Astrocyte (in vitro differentiated cells and primary cell): ENCODE measurements around the gene RBM22.

ENCODE experiments used
- CTCF ChIP-seq: IDR thresholded peaks from 2 replicates; pipeline ENCODE4 v1.5.1; 2011; ENCODE audit warnings: low read depth, mild to moderate bottlenecking, inconsistent platforms, low read length, moderate library complexity; ENCODE audit not compliant: insufficient read depth
- EZH2 ChIP-seq: IDR thresholded peaks from 2 replicates; pipeline ENCODE4 v1.6.1; 2012; ENCODE audit warnings: mild to moderate bottlenecking, low read length, inconsistent platforms; ENCODE audit not compliant: insufficient read depth

- TF ChIP-seq CTCF = no peak
- TF ChIP-seq EZH2 = no peak
These were observed 52.4 kb downstream of the RBM22 start for GRCh38 chr5:150648294-150649107.
